ENCODE results near the gene CCNJ. TPM values are rescaled to one million over a fixed set of nuclear protein-coding genes. Genes with fewer than 3 reads are reported as not detected.

Gene CCNJ
- 4.8 and 6.6 TPM in 2 replicates for total RNA-seq (ENCODE audit: low replicate concordance)

GRCh38 chr10:96043033-96043892 lies at the start of gene CCNJ:
CCNJ (plus strand) TSS chr10:96043583; CDS start chr10:96044394, 811 bp downstream.

Other genes starting within 250 kb of the CCNJ start
- gene CC2D2B, start 135.6 kb upstream of the CCNJ start, total RNA-seq (ENCODE audit: low replicate concordance) = under 0.01 TPM in 1 of 2 replicates, not detected in the other
- gene ZNF518A, start 86.7 kb downstream of the CCNJ start, total RNA-seq (ENCODE audit: low replicate concordance) = 7.4 and 9.5 TPM in 2 replicates
- gene BLNK, start 228.0 kb downstream of the CCNJ start, total RNA-seq (ENCODE audit: low replicate concordance) = not detected in 2 replicates

Measured in smooth muscle cell of the coronary artery (primary cell).